Karpas-422 (cell line): Measurements from ENCODE around the gene AP3D1. TPM values are rescaled to one million over a fixed set of nuclear protein-coding genes. Genes with fewer than 3 reads are reported as not detected.
"Not testable (repeated sequence)": the region's sequence is repeated elsewhere in the genome, so short reads cannot be mapped to it uniquely, and the experiment has no call there.

ENCODE experiments used
- DNase-seq: peaks from one replicate; pipeline ENCODE4 v3.0.0-alpha.2; 2015
- H2AFZ ChIP-seq: fragments of 200-600 bp; sonication (generic); 2 replicates; pipeline ENCODE4 v1.6.1; 2014; ENCODE audit warnings: antibody characterized with exemption, low read length, mixed read lengths
- H3K27ac ChIP-seq: fragments of 200-600 bp; sonication (generic); 2 replicates; pipeline ENCODE4 v1.5.1; 2014; ENCODE audit warnings: mild to moderate bottlenecking, low read length, moderate library complexity
- H3K27me3 ChIP-seq: fragments of 200-600 bp; sonication (generic); 2 replicates; pipeline ENCODE4 v1.6.1; 2014; ENCODE audit warnings: low read length, mixed read lengths
- H3K36me3 ChIP-seq: fragments of 200-600 bp; sonication (generic); 2 replicates; pipeline ENCODE4 v1.6.1; 2014; ENCODE audit warnings: low read length, mixed read lengths; ENCODE audit not compliant: insufficient read depth
- H3K4me1 ChIP-seq: fragments of 200-600 bp; sonication (generic); 2 replicates; pipeline ENCODE4 v1.6.1; 2014; ENCODE audit warnings: mild to moderate bottlenecking, low read length, mixed read lengths
- H3K4me2 ChIP-seq: fragments of 200-600 bp; sonication (generic); 2 replicates; pipeline ENCODE4 v1.6.1; 2014; ENCODE audit warnings: low read length, low read depth, mild to moderate bottlenecking; ENCODE audit not compliant: poor library complexity, severe bottlenecking
- H3K4me3 ChIP-seq: fragments of 200-600 bp; sonication (generic); 2 replicates; pipeline ENCODE4 v1.5.1; 2014; ENCODE audit warnings: mild to moderate bottlenecking, antibody characterized with exemption, low read length, mixed read lengths
- H3K79me2 ChIP-seq: fragments of 200-600 bp; sonication (generic); 2 replicates; pipeline ENCODE4 v1.6.1; 2014; ENCODE audit warnings: mild to moderate bottlenecking, low read length, mixed read lengths
- H3K9ac ChIP-seq: fragments of 200-600 bp; sonication (generic); 2 replicates; pipeline ENCODE4 v1.6.0; 2014; ENCODE audit warnings: low read length
- H3K9me2 ChIP-seq: fragments of 200-600 bp; sonication (generic), shearing (Covaris generic); replicated peaks from 2 replicates; pipeline ENCODE4 v1.6.0; 2014; ENCODE audit warnings: mild to moderate bottlenecking, low read length, moderate library complexity; ENCODE audit not compliant: insufficient read depth
- H3K9me3 ChIP-seq: fragments of 300-700, 200-600 bp; sonication (generic); 2 replicates; pipeline ENCODE4 v1.6.1; 2014; ENCODE audit warnings: low read length, mixed read lengths
- H4K20me1 ChIP-seq: fragments of 200-600 bp; sonication (generic); 2 replicates; pipeline ENCODE4 v1.6.1; 2014; ENCODE audit warnings: mild to moderate bottlenecking, antibody characterized with exemption, low read length, low read depth; ENCODE audit not compliant: insufficient read depth
- total RNA-seq: library from RNA; depleted of rRNA; stranded (reverse); fragments of >200 nt; shearing (Covaris generic); gene quantifications from 2 replicates; pipeline ENCODE4 v1.2.3, GENCODE V29; 2014; ENCODE audit warnings: low replicate concordance

Gene AP3D1
- total RNA-seq, 1 experiment from 2014 or later: 82.3 TPM

GRCh38 chr19:2089001-2089711 lies 62.2 kb downstream of the AP3D1 start:
- H3K79me2 ChIP-seq: peaks cover 26% of the 10 kb centered on the region
- H4K20me1 ChIP-seq: no peaks in the 10 kb centered on the region
- peaks cover 99% of the 10 kb centered on the region for H3K4me1 ChIP-seq
- no peaks in the 10 kb centered on the region for H3K9me3 ChIP-seq
- H3K9ac ChIP-seq: peak overlapping the region; percentile 79
- peak overlapping the region; percentile 99 for H3K27ac ChIP-seq
- H3K4me3 ChIP-seq: peak overlapping the region; percentile 58
- peaks cover 19% of the 10 kb centered on the region for H3K36me3 ChIP-seq
- peak overlapping the region; percentile 70 for H3K4me2 ChIP-seq
- H2AFZ ChIP-seq: no peak overlapping the region
- H3K9me2 ChIP-seq: no peaks in the 10 kb centered on the region
- no peaks in the 10 kb centered on the region for H3K27me3 ChIP-seq
- peak; percentile 80 for DNase-seq

DNA sequence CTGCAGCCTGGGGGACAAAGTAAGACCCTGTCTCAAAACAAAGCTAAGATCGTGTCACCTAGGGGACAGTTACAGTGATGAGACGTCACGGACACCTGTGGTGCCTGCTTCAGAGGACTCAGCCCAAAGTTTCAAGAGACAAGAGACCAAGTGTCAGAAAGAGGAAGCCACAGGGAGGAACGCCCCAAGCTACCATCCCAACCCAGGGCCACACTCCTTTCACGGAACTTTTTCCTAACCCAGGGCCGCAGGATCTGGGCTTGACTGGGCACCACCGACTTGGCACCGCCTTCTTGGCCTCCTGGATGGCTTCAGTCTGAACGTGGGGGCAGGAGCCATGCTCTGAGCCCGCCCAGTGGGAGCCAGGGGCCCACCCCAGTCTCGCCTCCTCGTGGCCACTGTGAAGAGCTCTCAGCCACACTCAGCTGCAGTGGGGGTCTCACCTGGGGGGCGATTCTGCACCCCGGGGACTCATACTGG lies 63.7 kb downstream of the AP3D1 start:
- H2AFZ ChIP-seq: no peak overlapping the region
- no peaks in the 10 kb centered on the region for H3K9me2 ChIP-seq
- no peaks in the 10 kb centered on the region for H3K9me3 ChIP-seq
- H3K36me3 ChIP-seq: peaks cover 15% of the 10 kb centered on the region
- DNase-seq: peak; percentile 89
- H3K4me2 ChIP-seq: peak overlapping the region; percentile 62
- no peaks in the 10 kb centered on the region for H4K20me1 ChIP-seq
- H3K4me1 ChIP-seq: peaks cover 99% of the 10 kb centered on the region
- H3K27ac ChIP-seq: peak overlapping the region; percentile 99
- peaks cover 34% of the 10 kb centered on the region for H3K79me2 ChIP-seq
- no peaks in the 10 kb centered on the region for H3K27me3 ChIP-seq
- H3K9ac ChIP-seq: peak overlapping the region; percentile 79
- peak overlapping the region; percentile 29; the same call in 1 of the 2 replicates for H3K4me3 ChIP-seq

- H3K9me3 ChIP-seq, H3K9me2 ChIP-seq, H3K27me3 ChIP-seq, H2AFZ ChIP-seq, H4K20me1 ChIP-seq: not testable (repeated sequence)
- Histone ChIP-seq H3K4me3 (peak overlapping the region; percentile 30; the same call in 1 of the 2 replicates), H3K27ac (peak overlapping the region; percentile 99), H3K79me2 (peaks cover 41% of the 10 kb centered on the region), H3K36me3 (peaks cover 12% of the 10 kb centered on the region), H3K4me1 (peaks cover 98% of the 10 kb centered on the region), H3K9ac (peak overlapping the region; percentile 79), H3K4me2 (peak overlapping the region; percentile 62)
- DNase-seq: peak; percentile 87
Measured at GRCh38 chr19:2086695-2087620, 64.4 kb downstream of the AP3D1 start.

DNA sequence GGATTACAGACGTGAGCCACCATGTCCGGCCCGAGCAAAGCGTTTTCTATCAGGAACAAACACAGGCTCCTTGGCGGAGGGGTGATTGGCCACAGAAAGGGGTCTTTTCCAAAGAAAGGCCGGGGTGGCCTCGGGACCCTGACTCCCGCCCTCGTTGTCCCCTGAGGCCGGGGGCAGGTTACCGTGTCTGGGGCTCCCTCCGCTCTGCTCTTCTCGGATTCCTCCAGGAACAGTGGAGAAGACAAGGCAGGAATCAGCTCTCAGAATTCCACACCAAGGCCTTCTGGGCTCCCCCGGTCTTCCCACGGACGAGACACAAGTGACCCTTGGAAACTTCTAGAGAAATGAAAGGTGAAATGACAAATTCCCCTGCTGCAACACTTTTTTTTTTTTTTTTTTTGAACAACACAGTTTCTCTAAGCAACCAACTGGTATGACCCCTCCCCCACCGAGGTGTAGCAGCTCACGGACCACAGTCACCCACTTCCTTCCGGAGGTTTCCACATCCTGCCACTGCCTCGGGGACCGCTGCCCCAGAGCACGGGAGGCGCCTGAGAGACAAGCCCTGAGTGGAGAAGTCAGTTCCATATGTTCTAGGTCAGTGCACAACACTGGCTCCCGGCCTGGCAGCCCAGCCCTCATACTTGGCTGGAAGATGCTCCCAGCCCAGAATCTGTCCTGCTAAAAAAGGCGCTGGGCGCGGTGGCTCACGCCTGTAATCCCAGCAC lies 66.2 kb downstream of the AP3D1 start:
- peak overlapping the region; percentile 42; the same call in 1 of the 2 replicates for H3K4me3 ChIP-seq
- peak overlapping the region; percentile 79 for H3K9ac ChIP-seq
- peak overlapping the region; percentile 62 for H3K4me2 ChIP-seq
- H3K79me2 ChIP-seq: peaks cover 52% of the 10 kb centered on the region
- H3K36me3 ChIP-seq: peaks cover 24% of the 10 kb centered on the region
- H3K4me1 ChIP-seq: peaks cover 81% of the 10 kb centered on the region
- H3K27me3 ChIP-seq: no peaks in the 10 kb centered on the region
- peak overlapping the region; percentile 99 for H3K27ac ChIP-seq
- peak; percentile 96 for DNase-seq
- no peak overlapping the region for H2AFZ ChIP-seq
- H3K9me2 ChIP-seq: no peaks in the 10 kb centered on the region
- H4K20me1 ChIP-seq: peaks cover 6% of the 10 kb centered on the region; the same call in 1 of the 2 replicates
- H3K9me3 ChIP-seq: no peaks in the 10 kb centered on the region

GRCh38 chr19:2083174-2083854 lies 68.1 kb downstream of the AP3D1 start:
- Histone ChIP-seq H3K27ac (peak overlapping the region; percentile 99), H3K9me2 (no peaks in the 10 kb centered on the region), H2AFZ (no peak overlapping the region), H3K27me3 (no peaks in the 10 kb centered on the region), H3K9me3 (no peaks in the 10 kb centered on the region), H3K4me1 (peaks cover 63% of the 10 kb centered on the region), H3K79me2 (peaks cover 54% of the 10 kb centered on the region), H3K9ac (peak overlapping the region; percentile 79), H3K4me2 (peak overlapping the region; percentile 55), H3K36me3 (peaks cover 40% of the 10 kb centered on the region), H3K4me3 (no peak overlapping the region), H4K20me1 (peaks cover 8% of the 10 kb centered on the region; the same call in 1 of the 2 replicates)
- DNase-seq: peak; percentile 78

- H3K9ac ChIP-seq: peak overlapping the region; percentile 79
- H4K20me1 ChIP-seq: peaks cover 9% of the 10 kb centered on the region; the same call in 1 of the 2 replicates
- H3K4me1 ChIP-seq: peaks cover 51% of the 10 kb centered on the region
Measured at GRCh38 chr19:2081873-2082810, 69.2 kb downstream of the AP3D1 start.

More at GRCh38 chr19:2081873-2082810, 69.2 kb downstream of the AP3D1 start:
- Histone ChIP-seq H3K79me2 (peaks cover 55% of the 10 kb centered on the region), H3K27ac (peak overlapping the region; percentile 99), H3K9me3 (no peaks in the 10 kb centered on the region), H2AFZ (no peak overlapping the region), H3K36me3 (peaks cover 50% of the 10 kb centered on the region), H3K4me2 (no peak overlapping the region), H3K9me2 (no peaks in the 10 kb centered on the region), H3K4me3 (no peak overlapping the region), H3K27me3 (no peaks in the 10 kb centered on the region)
- DNase-seq: no peak
